ENCODE data around the gene TTLL5.

The TTLL5 gene, protein sequence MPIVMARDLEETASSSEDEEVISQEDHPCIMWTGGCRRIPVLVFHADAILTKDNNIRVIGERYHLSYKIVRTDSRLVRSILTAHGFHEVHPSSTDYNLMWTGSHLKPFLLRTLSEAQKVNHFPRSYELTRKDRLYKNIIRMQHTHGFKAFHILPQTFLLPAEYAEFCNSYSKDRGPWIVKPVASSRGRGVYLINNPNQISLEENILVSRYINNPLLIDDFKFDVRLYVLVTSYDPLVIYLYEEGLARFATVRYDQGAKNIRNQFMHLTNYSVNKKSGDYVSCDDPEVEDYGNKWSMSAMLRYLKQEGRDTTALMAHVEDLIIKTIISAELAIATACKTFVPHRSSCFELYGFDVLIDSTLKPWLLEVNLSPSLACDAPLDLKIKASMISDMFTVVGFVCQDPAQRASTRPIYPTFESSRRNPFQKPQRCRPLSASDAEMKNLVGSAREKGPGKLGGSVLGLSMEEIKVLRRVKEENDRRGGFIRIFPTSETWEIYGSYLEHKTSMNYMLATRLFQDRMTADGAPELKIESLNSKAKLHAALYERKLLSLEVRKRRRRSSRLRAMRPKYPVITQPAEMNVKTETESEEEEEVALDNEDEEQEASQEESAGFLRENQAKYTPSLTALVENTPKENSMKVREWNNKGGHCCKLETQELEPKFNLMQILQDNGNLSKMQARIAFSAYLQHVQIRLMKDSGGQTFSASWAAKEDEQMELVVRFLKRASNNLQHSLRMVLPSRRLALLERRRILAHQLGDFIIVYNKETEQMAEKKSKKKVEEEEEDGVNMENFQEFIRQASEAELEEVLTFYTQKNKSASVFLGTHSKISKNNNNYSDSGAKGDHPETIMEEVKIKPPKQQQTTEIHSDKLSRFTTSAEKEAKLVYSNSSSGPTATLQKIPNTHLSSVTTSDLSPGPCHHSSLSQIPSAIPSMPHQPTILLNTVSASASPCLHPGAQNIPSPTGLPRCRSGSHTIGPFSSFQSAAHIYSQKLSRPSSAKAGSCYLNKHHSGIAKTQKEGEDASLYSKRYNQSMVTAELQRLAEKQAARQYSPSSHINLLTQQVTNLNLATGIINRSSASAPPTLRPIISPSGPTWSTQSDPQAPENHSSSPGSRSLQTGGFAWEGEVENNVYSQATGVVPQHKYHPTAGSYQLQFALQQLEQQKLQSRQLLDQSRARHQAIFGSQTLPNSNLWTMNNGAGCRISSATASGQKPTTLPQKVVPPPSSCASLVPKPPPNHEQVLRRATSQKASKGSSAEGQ (N-terminal part only)

DNA sequence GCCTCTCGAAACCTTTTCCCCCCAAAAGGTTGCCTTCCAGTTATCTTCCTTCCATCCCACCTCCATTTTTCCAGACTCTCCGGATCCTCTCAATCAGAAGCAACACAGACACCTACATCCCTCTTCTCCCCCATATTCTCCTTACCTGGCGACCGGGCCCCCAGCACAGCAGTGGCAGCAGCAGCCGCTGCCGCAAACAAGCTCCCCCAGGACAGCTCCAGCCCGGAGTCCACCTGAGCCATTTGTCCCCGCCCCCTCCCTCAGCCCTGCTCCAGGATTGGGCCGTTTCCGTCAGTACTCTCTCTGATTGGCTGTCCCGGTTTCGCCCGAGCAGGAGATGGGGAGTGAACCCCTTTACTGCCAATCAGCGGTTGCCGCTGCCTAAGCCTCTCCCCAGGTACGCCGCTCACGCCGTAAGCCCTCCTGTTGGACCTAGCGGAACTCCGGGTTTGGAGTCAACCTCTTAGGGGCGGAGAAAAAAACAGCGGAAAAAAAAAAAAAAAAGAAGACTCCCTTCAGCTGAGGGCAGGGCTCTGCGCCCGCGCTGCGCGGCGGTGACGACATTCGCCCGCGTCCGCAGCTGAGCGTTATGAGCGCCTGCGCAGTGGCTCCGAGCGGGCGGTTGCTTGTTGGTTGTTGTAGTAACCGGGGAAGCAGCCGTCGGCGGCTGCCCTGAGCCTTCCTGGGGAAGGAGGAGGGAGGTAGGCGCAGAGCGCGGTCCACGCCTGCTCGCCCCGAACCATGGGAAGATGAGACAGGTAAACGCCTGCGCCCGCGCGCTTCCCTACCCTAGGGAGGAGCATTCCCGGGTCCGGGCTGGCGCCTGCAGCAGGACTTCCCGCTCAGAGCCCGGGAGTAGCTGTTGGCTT lies at the start of gene TTLL5, which contains the start of gene ERG28:
Gene TTLL5, plus strand, starts transcription at position 617 of the 869 bp plus-strand sequence. CDS start 1,904 bp downstream, outside the sequence.
Gene ERG28, minus strand, starts transcription at position 247 of the 869 bp plus-strand sequence. CDS start 3,374 bp downstream, outside the sequence.
- peak; percentile 99 for DNase-seq

DNA sequence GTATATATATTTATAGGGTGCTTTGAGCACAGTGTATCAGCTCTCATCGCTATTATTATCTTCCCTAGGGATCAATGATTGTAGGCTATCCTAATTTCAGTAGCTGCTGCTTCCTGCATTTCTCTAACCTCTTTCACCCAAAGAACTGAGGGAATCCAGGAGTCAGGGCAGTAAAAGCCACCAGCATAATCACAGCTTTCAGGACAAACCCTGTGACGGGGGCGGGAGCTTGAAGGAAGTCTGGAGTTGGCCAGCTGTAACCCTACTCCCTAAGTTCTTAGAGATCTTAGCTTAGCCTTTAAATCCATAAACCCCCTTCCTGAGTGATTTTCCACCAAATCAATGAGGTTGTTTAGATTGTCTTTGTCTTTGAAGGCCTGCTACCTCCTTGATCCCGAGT lies 48.9 kb upstream of the TTLL5 start:
- DNase-seq = no peak

DNA sequence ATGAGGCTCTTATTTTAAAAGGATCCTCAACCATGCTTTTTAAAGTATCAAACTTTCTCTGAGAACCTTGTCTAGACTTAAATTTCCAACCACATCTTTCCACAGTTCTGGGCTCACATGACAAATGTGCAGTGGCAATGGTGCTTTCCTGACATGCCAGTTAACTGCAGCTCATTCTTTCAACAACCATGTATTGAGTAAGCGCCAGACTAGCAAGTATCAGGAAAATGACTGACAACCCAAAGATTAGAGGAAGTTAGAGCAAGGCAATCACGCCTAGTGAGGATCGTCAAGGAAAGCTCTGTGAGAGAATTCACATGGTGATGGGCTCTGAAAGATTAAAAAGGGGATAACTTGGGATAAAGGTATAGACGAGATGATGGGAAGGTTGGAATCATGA lies 46.9 kb upstream of the TTLL5 start:
- no peak for DNase-seq

DNA sequence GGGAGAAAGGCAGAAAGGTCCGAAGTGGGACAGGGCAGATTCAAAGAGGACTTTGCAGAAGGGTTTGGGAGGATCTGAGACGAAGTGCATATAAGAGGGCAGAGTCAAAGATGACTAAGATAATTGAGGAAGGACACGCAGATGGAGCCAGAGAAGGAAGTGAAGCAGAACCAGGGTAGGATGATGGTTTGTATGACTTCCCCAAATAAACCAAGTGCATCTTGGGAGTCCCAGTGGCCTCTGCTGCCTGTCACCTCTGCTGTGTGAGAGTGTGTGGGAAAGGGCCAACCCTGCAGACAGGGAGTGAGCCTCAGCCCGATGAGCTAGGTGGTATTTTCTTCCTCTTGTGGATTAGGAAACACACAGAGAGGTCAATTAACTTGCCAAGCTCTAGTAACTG lies 45.8 kb upstream of the TTLL5 start:
- peak; percentile 22 for DNase-seq

DNA sequence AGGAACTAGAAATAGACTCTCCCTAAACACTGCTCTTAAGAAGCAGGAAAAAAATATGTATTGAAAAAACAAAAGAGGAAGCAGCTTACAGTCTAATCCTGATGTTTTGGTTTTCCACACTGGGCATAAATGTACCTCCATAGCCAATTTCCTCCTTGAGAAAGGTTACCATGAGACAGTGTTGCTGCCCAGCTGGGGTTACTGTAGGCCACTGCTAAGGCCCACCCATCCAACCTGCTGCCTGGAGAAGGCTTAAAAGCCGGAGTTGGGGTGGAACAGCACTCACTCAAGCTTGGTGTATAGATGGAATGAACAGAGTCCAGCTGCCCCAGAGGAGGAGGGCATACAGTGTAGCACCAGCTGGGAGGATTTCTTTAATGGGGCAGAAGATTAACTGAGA lies 41.5 kb upstream of the TTLL5 start:
- no peak for DNase-seq

DNA sequence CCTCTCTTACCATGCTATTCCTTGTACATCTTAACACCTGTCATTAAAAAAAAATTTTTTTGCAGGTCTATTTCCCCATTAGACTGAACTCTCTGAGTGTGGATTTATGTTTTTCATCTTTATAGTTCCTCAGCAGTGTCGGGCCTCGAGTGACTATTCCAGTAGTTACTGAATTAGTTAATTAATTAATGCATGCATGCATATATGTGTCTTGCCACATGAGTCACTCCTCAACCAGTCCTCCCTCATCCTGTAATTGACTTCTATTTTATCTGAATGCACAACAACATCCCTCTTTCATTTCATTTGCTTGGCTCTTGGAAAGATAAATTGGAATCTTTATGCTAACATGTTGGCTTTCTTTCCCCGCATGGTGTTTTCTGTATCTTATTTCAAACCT lies 36.0 kb upstream of the TTLL5 start:
- DNase-seq = no peak

DNA sequence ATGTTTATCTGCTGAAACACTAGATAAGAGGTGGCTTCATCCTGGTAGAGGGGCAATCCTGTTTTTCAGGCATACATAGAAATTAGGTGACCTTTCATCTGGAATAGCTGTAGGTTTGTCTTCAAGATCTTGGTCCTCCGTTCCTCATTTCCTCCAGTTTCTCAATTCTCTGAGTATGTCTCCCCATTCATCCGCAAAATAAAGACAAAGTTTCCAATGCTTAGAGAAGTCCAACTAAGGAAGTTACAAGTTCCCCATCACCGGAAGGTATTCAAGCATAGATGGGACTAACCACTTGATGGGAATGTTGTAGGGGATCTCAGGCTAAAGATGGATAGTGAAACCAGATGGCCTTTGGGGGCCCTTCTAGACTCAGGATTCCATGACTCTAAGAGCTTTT lies 34.6 kb upstream of the TTLL5 start:
- DNase-seq = no peak

DNA sequence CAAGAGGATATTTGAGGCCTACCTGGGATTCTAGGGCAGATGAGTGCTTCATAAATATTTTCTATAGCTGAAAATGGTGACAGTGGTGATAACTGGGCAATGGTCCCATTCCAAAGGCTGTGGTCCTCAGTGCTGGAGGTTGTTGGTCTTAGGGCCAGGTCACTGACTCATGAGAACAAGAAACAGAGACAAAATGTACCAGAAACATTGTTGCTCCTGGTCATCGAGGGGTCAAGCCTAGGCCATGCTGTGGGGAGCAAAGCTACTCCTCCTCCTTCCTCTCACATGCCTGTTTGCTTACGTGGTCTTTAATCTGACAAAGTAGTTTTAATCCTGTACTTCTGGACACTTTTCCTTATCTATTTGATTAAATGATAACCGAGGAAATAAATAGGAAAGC lies 34.2 kb upstream of the TTLL5 start:
- DNase-seq = no peak

DNA sequence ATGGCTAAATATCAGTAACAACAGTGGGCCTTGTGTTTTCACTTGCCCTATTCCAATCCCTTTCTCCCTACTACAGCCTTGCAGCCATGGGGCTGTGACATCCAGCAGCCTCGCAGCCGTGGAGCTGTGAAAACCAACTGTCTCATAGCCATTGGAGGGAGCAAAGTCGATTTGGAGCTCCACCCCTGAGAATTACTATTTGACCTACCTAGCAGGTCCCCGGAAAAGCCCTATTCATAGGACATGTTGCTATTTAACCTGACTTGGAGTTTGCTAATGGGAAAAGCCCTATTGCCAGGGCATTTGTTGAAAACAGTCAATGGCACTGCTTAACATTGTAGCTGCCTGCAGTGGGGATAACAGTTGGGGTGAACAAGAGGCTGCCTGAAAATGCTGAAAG lies 33.6 kb upstream of the TTLL5 start:
- DNase-seq = no peak

DNA sequence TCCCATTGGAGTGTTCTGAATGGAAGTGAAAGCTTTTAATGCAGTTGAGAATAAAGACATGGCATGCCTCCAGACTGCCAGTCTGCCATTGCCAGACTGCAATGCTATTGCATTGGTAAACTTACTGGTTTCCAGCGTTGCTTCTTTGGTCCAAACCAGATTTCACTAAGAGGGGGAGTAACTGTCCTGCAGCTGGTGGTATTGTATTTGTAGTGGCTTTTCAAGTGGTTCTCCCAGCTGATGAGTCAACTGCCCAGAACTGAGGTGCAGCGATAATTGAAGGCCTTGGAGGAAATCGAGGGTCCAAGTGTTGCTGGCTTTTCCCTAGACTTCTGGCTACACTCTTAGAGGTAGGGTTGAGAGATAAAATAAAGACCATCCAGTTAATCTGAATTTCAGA lies 32.2 kb upstream of the TTLL5 start:
- DNase-seq = no peak

DNA sequence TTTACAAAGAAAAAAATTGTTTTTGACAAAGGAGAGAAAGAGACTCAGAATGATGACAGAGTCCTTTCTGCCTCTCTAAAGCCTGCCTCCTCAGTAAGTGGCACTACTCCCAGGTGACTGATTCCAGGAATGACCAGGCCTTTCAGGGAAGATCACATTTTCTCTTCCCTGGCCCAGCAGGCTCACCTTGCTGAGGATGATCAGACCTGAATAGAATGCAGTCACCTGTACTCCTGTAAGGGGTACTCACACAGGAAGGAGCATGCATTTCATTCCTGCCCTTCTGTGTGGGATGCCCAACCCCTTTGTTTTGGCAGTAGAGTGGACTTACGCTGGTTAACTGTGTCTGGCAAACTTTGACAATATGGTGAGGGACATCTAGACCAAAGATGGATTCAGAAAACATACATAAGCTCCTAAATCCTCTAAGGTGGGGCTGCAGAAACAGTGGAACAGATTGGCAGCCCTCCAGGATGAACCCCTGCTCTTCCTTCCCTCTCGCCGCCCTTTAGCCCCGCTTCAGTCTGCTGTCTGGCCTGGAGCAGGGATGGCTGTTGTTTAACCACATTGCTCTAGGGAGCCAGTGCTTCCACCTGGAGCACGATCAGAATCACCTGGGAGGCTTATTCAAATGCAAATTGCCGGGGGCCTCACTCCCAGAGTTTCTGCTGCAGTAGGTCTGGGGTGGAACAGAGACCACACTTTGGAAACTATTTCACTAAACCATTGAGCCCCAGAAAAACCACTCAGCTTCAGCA lies 30.2 kb upstream of the TTLL5 start:
- DNase-seq = no peak

DNA sequence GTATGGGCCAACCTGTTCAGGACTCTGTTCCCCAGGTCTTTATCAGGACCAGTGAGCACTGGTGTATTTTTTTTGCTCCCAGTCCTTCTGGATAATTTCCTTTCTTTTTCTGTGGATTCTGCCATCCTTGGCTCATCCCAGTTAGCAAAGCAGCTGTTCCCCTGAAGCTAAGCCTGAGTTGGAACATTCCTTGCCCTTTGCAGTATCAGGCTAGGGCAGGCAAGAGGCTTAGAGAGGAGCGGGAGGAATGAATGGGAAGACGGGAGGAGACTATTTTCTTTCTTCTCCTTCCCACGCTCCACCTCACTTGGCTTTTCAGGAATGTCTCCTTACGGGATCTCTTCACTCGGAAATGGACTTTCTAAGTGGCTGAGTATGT lies 29.6 kb upstream of the TTLL5 start:
- DNase-seq = no peak

DNA sequence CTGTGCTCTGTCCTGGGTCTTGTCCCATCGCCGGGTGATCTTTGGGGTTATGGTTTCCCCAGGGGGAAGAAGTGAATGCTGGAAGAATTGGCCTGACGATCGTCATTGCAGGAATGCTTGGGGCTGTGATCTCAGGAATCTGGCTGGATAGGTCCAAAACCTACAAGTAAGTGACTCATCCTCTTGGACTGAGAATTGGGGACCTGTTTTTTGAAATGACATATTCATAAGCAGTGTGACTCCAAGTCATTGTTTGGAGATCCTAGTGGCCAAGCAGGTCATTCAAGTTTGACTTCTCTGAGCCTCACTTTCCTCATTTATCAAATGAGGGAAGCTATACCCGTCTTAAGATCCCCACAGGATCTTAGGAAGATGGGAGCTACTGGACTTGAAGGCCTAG lies 26.2 kb upstream of the TTLL5 start:
- no peak for DNase-seq

DNA sequence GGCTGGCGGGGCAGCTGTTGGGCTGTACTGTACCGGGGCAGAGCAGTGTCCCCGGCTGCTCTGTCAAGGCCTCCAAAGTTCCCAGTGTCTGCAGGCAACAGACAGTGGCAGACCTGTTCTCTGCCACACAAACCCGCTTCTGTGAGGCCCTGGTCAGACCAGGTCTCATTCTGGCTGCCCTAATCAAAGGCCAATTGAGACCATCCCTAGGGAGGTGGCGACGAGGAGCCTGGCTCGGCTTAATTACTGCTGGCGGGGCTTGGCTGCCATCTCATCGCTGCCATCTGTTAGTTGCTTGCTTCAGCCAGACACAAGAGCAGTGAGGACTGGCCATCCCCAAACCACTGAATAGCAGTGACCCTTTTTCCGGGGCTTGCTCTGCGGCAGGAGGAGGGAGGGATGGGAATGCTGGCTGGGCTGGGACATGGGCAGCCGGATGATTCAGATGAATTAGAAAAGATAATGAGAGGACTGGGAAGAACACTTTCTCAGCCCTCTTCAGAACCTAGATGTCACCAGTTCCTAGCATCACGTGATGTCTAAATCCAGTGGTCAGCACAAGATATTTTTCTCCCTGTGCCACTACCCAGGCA lies 24.9 kb upstream of the TTLL5 start:
- peak; percentile 31 for DNase-seq

DNA sequence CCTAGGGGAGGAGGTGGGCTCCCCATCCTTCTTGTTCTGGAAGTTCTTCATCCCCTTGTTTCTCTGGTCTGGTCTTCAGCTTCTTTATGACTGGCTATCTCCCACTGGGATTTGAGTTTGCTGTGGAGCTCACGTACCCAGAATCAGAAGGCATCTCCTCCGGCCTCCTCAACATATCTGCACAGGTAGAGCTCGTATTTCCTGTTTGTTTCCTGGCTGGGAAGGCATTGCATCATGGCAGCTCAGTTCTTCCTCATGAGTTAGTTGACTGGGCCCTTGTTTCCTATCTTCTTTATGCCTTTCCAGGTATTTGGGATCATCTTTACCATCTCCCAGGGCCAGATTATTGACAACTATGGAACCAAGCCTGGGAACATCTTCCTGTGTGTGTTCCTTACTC lies 20.2 kb upstream of the TTLL5 start:
- no peak for DNase-seq

DNA sequence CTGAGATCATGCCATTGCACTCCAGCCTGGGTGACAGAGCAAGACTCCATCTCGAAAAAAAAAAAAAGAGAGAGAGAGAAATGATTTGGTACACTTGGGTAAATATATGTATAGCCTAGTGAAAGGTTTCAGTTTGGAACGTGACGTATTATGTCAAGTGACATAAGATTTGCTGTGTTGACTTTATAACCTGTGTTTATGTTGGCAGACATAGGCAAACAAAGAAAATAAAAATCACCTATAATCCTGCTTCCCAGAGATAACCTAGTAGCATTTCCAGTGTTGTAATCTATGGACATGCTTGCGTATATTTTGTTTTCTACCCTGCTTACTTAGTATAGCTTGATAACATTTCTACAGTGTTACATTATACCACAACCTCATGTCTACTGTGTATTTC lies 17.1 kb upstream of the TTLL5 start:
- no peak for DNase-seq

DNA sequence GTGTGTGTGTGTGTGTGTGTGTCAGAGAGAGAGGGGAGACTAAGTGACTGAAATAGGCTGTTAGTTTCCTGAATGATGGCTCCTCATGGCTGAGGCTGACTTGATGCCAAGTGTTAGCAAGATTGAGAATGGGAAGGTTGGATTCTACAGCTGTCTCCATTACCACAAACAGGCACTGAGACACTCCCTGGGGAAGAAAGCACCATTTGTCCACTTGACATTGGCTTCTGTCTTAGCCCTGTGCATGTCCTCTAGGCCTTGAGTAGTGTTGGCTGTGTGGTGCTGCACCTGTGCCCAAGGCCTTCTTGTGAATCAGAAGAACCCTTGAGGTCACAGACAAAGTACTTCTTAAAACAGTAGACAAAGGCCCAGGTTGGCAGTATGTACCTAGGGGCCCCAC lies 16.0 kb upstream of the TTLL5 start:
- DNase-seq = no peak

DNA sequence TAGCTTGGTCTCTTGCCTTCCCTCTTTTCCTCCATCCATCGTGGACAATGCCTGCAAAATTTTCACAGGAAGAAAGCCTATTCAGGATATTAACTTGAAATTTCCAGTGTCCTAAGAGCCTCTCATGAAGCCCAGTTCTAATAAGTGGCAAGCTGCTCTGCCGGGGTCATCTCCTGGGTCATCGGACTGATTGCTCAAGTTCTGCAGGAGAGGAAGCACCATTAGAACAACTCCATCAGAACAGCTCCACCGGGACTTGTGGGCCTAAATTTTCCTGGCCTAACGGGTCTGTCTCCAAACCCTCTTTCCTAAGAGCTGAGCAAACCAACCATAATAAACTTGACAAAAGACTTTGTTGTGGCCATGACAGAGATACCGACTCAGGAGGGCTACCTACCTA lies 14.3 kb upstream of the TTLL5 start:
- no peak for DNase-seq

DNA sequence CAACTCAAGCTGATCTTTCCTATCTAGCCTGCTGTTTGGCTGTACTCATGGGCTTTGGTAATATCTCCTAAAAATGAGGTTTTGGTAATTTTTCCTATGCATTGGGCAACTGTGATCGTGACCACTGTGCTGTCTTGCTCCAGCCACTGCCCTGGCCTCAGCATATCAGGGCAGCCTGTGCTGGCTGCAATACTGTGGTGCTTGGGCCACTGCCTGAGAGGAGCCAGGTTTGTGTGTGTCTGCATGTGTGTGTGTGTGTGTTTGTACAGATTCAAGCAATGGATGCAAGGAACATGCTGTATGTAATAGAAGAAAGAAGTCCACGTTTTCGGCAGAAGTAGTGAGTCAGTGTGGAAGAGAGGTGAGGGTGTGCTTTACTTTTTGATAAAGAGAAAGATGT lies 13.4 kb upstream of the TTLL5 start:
- DNase-seq = no peak

DNA sequence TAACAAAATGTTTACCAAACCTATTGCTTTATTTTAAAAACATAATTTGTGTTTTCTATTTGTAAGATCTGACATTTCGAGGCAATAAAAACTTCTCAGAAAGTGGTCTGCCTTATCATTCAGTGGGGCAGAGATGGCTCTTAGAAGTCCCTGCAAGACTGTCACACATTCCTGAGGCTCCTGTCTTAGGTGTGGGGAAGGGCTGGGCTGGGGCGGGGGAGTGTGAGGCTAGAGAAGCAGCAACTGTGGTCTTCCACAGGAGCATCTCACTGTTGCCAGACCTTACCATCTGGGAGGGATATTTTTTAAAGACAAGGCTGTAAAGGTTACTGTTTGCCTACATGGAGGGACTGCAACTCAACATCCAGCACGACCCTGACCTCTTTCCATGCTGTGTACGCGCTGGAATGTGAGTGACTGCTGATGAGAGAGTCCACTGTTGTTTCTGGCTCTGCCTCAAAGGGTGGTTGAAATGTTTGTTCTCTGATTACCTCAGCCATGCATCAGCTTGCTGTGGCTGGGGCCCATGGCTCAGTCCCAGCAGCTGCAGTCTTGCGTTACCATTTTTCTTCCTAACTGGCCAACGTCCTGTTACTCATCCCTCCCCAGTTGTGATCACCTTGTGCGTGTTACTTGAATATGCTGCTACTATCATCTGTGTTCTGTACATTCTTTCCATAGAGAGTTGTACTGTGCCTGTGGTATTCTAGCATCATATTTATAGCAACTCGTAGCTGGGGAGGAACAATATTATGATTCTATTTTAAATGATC lies 12.8 kb upstream of the TTLL5 start:
- no peak for DNase-seq
